ENCODE data around the gene TATDN2. TPM values are rescaled to one million over a fixed set of nuclear protein-coding genes. Genes with fewer than 3 reads are reported as not detected.
"Not testable (repeated sequence)": the region's sequence is repeated elsewhere in the genome, so short reads cannot be mapped to it uniquely, and the experiment has no call there.

Gene TATDN2
- total RNA-seq, 1 donor from 2014 or later = 31.8 TPM

DNA sequence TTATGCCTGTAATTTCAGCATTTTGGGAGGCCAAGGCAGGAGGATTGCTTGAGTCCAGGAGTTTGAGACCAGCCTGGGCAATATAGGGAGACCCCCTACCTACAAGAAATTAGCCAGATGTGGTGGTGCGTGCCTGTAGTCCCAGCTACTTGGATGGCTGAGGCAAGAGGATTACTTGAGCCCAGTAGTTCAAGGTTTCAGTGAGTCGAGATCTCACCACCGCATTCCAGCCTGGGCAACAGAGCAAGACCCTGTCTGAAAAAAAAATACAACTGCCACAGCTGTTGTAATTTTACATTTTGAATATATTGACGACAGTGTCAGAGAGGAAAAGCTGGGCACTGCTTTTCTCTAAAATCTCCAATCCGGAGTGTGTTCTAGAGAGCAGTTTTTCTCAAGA is 21.2 kb downstream of the TATDN2 start:
- TF ChIP-seq, protein P1, sequence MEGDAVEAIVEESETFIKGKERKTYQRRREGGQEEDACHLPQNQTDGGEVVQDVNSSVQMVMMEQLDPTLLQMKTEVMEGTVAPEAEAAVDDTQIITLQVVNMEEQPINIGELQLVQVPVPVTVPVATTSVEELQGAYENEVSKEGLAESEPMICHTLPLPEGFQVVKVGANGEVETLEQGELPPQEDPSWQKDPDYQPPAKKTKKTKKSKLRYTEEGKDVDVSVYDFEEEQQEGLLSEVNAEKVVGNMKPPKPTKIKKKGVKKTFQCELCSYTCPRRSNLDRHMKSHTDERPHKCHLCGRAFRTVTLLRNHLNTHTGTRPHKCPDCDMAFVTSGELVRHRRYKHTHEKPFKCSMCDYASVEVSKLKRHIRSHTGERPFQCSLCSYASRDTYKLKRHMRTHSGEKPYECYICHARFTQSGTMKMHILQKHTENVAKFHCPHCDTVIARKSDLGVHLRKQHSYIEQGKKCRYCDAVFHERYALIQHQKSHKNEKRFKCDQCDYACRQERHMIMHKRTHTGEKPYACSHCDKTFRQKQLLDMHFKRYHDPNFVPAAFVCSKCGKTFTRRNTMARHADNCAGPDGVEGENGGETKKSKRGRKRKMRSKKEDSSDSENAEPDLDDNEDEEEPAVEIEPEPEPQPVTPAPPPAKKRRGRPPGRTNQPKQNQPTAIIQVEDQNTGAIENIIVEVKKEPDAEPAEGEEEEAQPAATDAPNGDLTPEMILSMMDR (IDR thresholded peaks at IDR 0.05) = no peak
- no peak overlapping the region for H3K27ac Mint-ChIP-seq (ENCODE audit: unreplicated experiment)
- peaks cover 20% of the 10 kb centered on the region for H3K36me3 Mint-ChIP-seq (ENCODE audit: low read depth)
- H3K4me1 Mint-ChIP-seq (ENCODE audit: low read depth) = peaks cover 22% of the 10 kb centered on the region
- no peaks in the 10 kb centered on the region for H3K9me3 Mint-ChIP-seq (ENCODE audit: low read depth)
- no peak overlapping the region for H3K4me3 Mint-ChIP-seq (ENCODE audit: unreplicated experiment)
- H3K27me3 Mint-ChIP-seq (ENCODE audit: low read depth) = no peaks in the 10 kb centered on the region
- DNase-seq (ENCODE audit: low spot score) = no peak

DNA sequence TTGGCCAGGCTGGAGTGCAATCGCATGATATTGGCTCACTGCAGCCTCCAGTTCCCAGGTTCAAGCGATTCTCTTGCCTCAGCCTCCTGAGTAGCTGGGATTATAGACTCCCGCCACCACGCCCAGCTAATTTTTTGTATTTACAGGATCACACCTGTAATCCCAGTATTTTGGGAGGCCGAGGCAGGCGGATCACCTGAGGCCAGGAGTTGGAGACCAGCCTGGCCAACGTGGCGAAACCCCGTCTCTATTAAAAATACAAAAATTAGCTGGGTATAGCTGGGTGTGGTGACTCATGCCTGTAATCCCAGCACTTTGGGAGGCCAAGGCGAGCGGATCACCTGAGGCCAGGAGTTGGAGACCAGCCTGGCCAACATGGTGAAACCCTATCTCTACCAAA is 24.2 kb downstream of the TATDN2 start:
- H3K36me3 Mint-ChIP-seq (ENCODE audit: low read depth) = peaks cover 20% of the 10 kb centered on the region
- H3K27ac Mint-ChIP-seq (ENCODE audit: unreplicated experiment) = not testable (repeated sequence)
- peak; percentile 42 for DNase-seq (ENCODE audit: low spot score)

DNA sequence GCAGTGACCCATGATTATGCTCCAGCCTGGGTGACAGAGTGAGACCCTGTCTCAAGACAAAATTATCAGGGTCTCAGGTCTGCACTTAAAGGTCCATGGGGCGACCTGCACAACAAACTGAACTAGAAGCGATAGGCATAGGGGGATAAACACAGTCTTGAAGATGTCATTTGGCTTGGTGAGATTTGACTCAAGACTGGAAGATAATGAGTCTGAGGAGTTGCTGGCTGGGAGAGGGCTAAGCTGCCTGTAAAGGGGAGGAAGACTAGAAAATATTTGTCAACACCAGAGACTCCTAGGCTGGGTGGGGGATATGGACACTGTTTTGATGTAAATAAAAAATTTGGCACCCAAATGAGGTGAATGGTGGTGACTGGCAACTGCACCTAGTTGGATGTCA is 24.7 kb downstream of the TATDN2 start:
- peaks cover 20% of the 10 kb centered on the region for H3K36me3 Mint-ChIP-seq (ENCODE audit: low read depth)
- H3K4me3 Mint-ChIP-seq (ENCODE audit: unreplicated experiment) = no peak overlapping the region
- no peaks in the 10 kb centered on the region for H3K27me3 Mint-ChIP-seq (ENCODE audit: low read depth)
- DNase-seq (ENCODE audit: low spot score) = peak; percentile 2
- H3K9me3 Mint-ChIP-seq (ENCODE audit: low read depth) = no peaks in the 10 kb centered on the region
- H3K4me1 Mint-ChIP-seq (ENCODE audit: low read depth) = peaks cover 17% of the 10 kb centered on the region
- no peak overlapping the region for H3K27ac Mint-ChIP-seq (ENCODE audit: unreplicated experiment)
- TF ChIP-seq, protein P1 (IDR thresholded peaks at IDR 0.05) = no peak

More for the DNA sequence above, 24.2 kb downstream of the TATDN2 start:
- H3K27me3 Mint-ChIP-seq (ENCODE audit: low read depth); H3K4me3 Mint-ChIP-seq (ENCODE audit: unreplicated experiment); H3K9me3 Mint-ChIP-seq (ENCODE audit: low read depth): not testable (repeated sequence)
- peaks cover 20% of the 10 kb centered on the region for H3K4me1 Mint-ChIP-seq (ENCODE audit: low read depth)

DNA sequence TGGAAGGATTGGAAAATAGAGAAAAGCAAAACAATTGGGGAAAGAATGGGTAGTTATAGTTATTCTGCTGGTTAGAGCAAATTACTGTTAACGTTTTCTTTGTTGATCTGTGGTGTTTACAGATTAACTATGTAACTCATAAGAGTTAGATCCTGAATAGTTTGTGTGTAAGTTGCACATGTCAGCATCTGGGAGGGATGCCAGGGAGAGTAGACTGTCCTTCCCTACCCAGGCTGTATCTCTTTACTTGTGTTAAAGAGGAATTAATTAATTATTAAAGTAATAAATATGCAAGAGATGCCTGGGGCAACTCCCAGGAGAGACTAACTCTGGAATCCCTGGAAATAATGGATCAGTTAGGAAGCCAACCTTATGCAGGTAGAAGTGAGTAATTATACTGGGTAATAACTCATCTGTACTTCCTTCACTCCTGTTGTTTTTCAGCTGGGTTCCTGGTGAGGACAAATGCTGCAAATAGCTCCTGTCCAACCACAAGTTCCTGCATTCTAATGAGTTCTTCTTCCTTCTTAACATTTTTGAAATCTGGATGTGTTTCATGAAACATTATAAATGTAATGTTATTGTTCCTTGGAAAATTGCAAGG is 25.5 kb downstream of the TATDN2 start:
- H3K27ac Mint-ChIP-seq (ENCODE audit: unreplicated experiment) = no peak overlapping the region
- TF ChIP-seq, protein P1 (IDR thresholded peaks at IDR 0.05) = no peak
- peaks cover 23% of the 10 kb centered on the region for H3K36me3 Mint-ChIP-seq (ENCODE audit: low read depth)
- H3K4me1 Mint-ChIP-seq (ENCODE audit: low read depth) = peaks cover 19% of the 10 kb centered on the region
- H3K9me3 Mint-ChIP-seq (ENCODE audit: low read depth) = no peaks in the 10 kb centered on the region
- H3K27me3 Mint-ChIP-seq (ENCODE audit: low read depth) = no peaks in the 10 kb centered on the region
- H3K4me3 Mint-ChIP-seq (ENCODE audit: unreplicated experiment) = no peak overlapping the region
- DNase-seq (ENCODE audit: low spot score) = no peak

DNA sequence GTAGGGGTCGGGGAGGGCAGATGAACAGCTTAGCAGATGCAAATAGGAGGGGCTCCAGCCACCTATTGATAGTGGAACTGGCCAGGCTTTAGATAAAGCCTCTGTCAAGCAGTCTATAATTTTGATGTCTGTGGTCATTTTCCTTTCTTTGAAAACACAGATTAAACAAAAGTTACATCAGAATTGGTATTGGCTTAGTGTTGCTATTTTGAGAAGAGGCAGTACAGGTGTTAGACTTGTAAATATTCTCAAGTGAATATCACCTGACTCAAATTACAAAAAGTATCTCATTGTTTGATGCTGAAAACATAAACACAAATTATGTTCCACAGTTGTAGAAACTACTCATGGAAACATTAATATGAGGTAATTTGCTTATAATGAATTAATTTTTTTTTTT is 26.3 kb downstream of the TATDN2 start:
- peaks cover 23% of the 10 kb centered on the region for H3K36me3 Mint-ChIP-seq (ENCODE audit: low read depth)
- H3K4me3 Mint-ChIP-seq (ENCODE audit: unreplicated experiment) = no peak overlapping the region
- no peaks in the 10 kb centered on the region for H3K9me3 Mint-ChIP-seq (ENCODE audit: low read depth)
- DNase-seq (ENCODE audit: low spot score) = no peak
- H3K27me3 Mint-ChIP-seq (ENCODE audit: low read depth) = no peaks in the 10 kb centered on the region
- peaks cover 22% of the 10 kb centered on the region for H3K4me1 Mint-ChIP-seq (ENCODE audit: low read depth)
- TF ChIP-seq, protein P1 (IDR thresholded peaks at IDR 0.05) = no peak
- H3K27ac Mint-ChIP-seq (ENCODE audit: unreplicated experiment) = no peak overlapping the region

DNA sequence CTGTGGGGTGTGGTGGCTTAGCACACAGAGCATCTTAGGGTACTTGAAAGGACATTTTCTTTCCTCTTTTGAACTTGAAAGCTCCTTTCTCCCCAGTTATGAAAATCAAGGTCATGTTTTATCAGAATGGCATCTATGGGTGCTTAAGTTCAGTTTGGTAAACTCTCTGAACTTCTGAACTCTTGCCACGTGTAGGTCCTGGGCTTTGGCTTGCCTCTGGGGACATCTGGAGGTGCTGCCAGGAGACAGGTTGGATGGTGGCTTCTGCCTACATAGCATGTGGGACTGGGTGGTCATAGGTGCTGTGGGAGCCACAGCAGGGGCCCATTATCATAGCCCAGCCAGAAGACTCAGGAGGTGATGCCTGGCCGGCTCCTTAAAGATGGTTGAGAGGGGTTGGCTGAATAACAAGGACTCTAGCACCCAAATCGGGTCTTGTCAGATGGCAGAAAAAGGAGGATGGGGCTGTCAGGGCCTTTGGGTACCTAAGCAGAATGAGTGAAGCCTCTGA is 28.9 kb downstream of the TATDN2 start:
- peaks cover 29% of the 10 kb centered on the region for H3K4me1 Mint-ChIP-seq (ENCODE audit: low read depth)
- H3K4me3 Mint-ChIP-seq (ENCODE audit: unreplicated experiment) = no peak overlapping the region
- no peaks in the 10 kb centered on the region for H3K9me3 Mint-ChIP-seq (ENCODE audit: low read depth)

More for the DNA sequence above, 28.9 kb downstream of the TATDN2 start:
- TF ChIP-seq, protein P1 (IDR thresholded peaks at IDR 0.05) = no peak
- no peaks in the 10 kb centered on the region for H3K27me3 Mint-ChIP-seq (ENCODE audit: low read depth)
- peaks cover 25% of the 10 kb centered on the region for H3K36me3 Mint-ChIP-seq (ENCODE audit: low read depth)
- H3K27ac Mint-ChIP-seq (ENCODE audit: unreplicated experiment) = no peak overlapping the region
- no peak for DNase-seq (ENCODE audit: low spot score)

Measured in chondrocyte (in vitro differentiated cells).